ENCODE results near the gene LRRC8E. TPM values are rescaled to one million over a fixed set of nuclear protein-coding genes. Genes with fewer than 3 reads are reported as not detected.

LRRC8E gene
- total and polyA plus RNA-seq, 2 of the 8 experiments (the other 6 are each of a cell fraction or from before 2014, with no cell fraction given), result 2.7 to 2.9 TPM

- TF ChIP-seq TEAD4 (IDR thresholded peaks at IDR 0.05; ENCODE audit: low read depth, low read length) (no peak), ASH2L (IDR thresholded peaks at IDR 0.05; ENCODE audit: low read length) (no peak)
Observed at GRCh38 chr19:7897292-7897691, 9.0 kb downstream of the LRRC8E start (continued).

All from H1 (cell line).